ENCODE results near the gene FGD5. TPM values are rescaled to one million over a fixed set of nuclear protein-coding genes. Genes with fewer than 3 reads are reported as not detected.

FGD5 gene
- total RNA-seq, 4 donors from 2014 or later: 3.8 to 10.2 (median 7.6) TPM

DNA sequence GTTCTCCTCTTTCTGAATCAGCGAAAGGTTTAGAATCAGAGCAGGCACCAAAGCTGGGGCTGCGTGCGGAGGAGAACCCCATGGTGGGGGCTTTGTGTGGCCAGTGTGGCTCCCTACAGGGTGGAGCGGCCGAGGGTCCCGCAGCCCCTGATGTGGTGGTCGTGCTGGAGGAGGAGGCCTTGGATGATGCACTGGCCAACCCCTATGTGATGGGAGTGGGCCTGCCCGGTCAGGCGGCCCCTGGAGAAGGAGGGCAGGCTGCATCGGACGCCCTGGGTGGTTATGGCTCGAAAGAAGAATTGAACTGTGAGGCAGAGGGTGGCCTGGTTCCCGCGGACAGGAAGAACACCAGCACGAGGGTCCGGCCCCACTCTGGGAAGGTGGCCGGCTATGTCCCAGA lies 1.4 kb downstream of the FGD5 start:
- no peak for DNase-seq (ENCODE audit: low spot score in 2 of 2)
- no peak for TF ChIP-seq POLR2A (IDR thresholded peaks at IDR 0.05)
- TF ChIP-seq, protein P1, sequence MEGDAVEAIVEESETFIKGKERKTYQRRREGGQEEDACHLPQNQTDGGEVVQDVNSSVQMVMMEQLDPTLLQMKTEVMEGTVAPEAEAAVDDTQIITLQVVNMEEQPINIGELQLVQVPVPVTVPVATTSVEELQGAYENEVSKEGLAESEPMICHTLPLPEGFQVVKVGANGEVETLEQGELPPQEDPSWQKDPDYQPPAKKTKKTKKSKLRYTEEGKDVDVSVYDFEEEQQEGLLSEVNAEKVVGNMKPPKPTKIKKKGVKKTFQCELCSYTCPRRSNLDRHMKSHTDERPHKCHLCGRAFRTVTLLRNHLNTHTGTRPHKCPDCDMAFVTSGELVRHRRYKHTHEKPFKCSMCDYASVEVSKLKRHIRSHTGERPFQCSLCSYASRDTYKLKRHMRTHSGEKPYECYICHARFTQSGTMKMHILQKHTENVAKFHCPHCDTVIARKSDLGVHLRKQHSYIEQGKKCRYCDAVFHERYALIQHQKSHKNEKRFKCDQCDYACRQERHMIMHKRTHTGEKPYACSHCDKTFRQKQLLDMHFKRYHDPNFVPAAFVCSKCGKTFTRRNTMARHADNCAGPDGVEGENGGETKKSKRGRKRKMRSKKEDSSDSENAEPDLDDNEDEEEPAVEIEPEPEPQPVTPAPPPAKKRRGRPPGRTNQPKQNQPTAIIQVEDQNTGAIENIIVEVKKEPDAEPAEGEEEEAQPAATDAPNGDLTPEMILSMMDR (IDR thresholded peaks at IDR 0.05): no peak
- intact Hi-C loops (cut with DNase I; ENCODE audit: low total_unique reads): no loop called here
- H3K4me3 ChIP-seq (ENCODE audit: low read depth, poor library complexity, severe bottlenecking): no peak overlapping the region
- WGBS, 2 donors: 93 to 94% methylated on average over 17 of the region's 17 CpGs

DNA sequence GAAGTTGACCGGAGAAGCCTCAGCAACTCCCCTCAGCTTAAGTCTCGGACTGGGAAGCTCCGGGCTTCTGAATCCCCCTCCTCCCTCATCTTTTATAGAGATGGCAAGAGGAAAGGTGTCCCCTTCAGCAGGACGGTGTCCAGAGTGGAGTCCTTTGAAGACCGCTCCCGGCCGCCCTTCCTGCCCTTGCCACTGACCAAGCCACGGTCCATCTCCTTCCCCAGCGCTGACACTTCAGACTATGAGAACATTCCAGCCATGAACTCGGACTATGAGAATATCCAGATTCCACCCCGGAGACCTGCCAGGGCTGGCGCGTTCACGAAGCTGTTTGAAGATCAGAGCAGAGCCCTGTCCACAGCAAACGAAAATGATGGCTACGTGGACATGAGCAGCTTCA lies 2.4 kb downstream of the FGD5 start:
- no peak overlapping the region for H3K4me3 ChIP-seq (ENCODE audit: low read depth, poor library complexity, severe bottlenecking)
- intact Hi-C loops (cut with DNase I; ENCODE audit: low total_unique reads): no loop called here
- TF ChIP-seq, protein P1 (IDR thresholded peaks at IDR 0.05): no peak
- TF ChIP-seq POLR2A (IDR thresholded peaks at IDR 0.05): no peak
- WGBS, 2 donors: 92 to 93% methylated on average over 16 of the region's 16 CpGs
- DNase-seq (ENCODE audit: low spot score in 2 of 2): no peak

DNA sequence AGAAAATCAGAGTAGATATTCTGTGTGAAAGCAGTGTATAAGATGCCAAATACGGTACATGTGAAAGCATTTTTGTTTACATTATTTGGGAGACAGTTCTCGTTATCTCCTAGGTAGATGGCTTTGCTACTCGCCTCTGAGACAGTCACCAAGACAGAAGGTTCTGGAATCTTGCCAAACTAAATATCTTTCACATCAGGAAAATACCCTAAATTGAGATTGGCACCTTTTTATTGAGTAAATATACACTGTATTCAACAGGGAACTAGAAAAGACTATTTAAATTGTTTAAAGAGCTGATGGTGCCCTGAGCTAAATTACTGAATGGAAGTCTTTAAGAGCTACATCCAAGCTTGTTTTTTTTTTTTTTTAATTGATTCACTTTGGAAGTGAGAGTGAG lies 3.4 kb downstream of the FGD5 start:
- intact Hi-C loops (cut with DNase I; ENCODE audit: low total_unique reads): no loop called here
- TF ChIP-seq, protein P1 (IDR thresholded peaks at IDR 0.05): no peak
- no peak for TF ChIP-seq POLR2A (IDR thresholded peaks at IDR 0.05)
- 74 to 81% methylated on average over 3 of the region's 3 CpGs for WGBS, 2 donors
- no peak overlapping the region for H3K4me3 ChIP-seq (ENCODE audit: low read depth, poor library complexity, severe bottlenecking)
- DNase-seq (ENCODE audit: low spot score in 2 of 2): no peak

DNA sequence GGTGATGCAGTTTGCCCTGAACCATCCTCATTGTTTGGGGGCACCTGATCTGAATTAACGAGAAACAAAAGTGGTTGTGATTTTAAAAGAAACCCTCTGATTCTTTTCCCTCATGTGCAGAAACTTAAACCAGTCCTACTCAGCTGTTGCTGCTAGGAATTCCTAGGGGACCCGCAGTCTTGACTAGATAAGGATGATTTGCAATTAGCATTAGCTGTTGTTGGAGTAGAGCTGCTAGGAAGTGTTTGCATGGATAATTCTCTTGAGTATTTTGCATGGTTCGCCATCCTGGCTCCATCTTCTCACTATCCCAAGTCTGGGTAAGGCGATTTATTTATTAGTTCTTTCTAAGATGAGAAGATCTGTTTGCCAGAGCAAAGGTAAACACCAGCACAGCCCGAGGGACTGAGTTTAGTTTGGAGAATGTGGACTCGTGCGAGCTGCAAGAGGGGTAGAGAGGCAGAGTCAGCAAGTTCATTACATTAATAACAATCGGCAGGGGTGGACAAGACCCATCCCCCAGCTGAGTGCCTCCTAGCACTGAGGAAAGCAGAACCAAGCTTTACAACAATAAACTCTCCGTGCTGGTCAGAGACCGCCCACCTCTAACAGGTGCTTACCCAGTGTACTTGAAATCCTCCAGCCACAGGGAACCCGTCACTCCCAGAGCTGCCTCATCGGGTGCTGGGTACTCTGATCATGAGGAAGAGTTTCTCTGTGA lies 4.1 kb downstream of the FGD5 start:
- DNase-seq (ENCODE audit: low spot score in 2 of 2): no peak
- 60 to 67% methylated on average over 12 of the region's 12 CpGs for WGBS, 2 donors
- intact Hi-C loops (cut with DNase I; ENCODE audit: low total_unique reads): no loop called here
- H3K4me3 ChIP-seq (ENCODE audit: low read depth, poor library complexity, severe bottlenecking): no peak overlapping the region
- TF ChIP-seq, protein P1 (IDR thresholded peaks at IDR 0.05): no peak
- TF ChIP-seq POLR2A (IDR thresholded peaks at IDR 0.05): no peak

DNA sequence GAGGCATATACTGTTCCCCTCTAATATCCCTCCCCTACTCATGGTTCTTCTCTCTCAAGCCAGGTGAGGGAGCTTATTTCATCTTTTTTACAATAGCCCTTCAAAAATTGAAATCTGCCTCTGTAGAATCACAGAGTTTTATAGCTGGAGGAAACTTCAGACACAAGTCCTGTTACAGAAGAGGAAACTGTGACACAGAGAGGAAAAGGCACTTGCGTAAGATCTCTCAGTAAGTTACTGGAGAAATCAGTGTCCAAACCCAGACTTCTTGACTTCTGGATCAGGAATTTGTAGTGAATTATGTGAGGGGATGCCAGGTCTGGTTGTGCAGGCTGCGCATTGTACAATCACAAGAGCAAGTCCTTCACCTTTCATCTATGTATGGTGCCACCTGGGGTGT lies 4.6 kb downstream of the FGD5 start:
- DNase-seq (ENCODE audit: low spot score in 2 of 2): no peak
- H3K4me3 ChIP-seq (ENCODE audit: low read depth, poor library complexity, severe bottlenecking): no peak overlapping the region
- 87 to 90% methylated on average over 2 of the region's 2 CpGs for WGBS, 2 donors
- intact Hi-C loops (cut with DNase I; ENCODE audit: low total_unique reads): no loop called here
- TF ChIP-seq, protein P1 (IDR thresholded peaks at IDR 0.05): no peak
- no peak for TF ChIP-seq POLR2A (IDR thresholded peaks at IDR 0.05)
